Spleen (tissue), 11 donors: ENCODE measurements around the gene IGSF9B. TPM values are rescaled to one million over a fixed set of nuclear protein-coding genes. Genes with fewer than 3 reads are reported as not detected.

Experiments
- DNase-seq: peaks from one replicate; pipeline ENCODE4 v3.0.0-alpha.2; 2020
- H3K27ac ChIP-seq, 8 donors: fragments of 200-600 bp; sonication (generic) in 7 of 8; 1 replicate in 4 of 8; 2 replicates in 4 of 8; pipeline versions ENCODE4 v1.5.0 to v1.8.0; 2016 to 2021; ENCODE audit warnings: inconsistent platforms in 4 of 8, mild to moderate bottlenecking in 4 of 8, moderate library complexity in 1 of 8
- H3K27me3 ChIP-seq, 7 donors: fragments of 200-600 bp; sonication (generic) in 6 of 7; replicated peaks in 1 of 7; 1 replicate in 4 of 7; 2 replicates in 3 of 7; pipeline versions ENCODE4 v1.5.0 to v1.8.0; 2016 to 2021; ENCODE audit warnings: inconsistent platforms in 3 of 7, mild to moderate bottlenecking in 1 of 7
- H3K36me3 ChIP-seq, 6 donors: fragments of 200-600 bp; sonication (generic) in 5 of 6; 1 replicate in 4 of 6; 2 replicates in 2 of 6; pipeline versions ENCODE4 v1.5.0 to v1.8.0; 2016 to 2021; ENCODE audit warnings: inconsistent platforms in 2 of 6
- H3K4me1 ChIP-seq, 6 donors: fragments of 200-600 bp; sonication (generic) in 5 of 6; 1 replicate in 3 of 6; 2 replicates in 3 of 6; pipeline versions ENCODE4 v1.5.0 to v1.8.0; 2016 to 2021; ENCODE audit warnings: inconsistent platforms in 3 of 6
- H3K4me3 ChIP-seq, 8 donors: fragments of 200-600 bp; sonication (generic) in 7 of 8; 1 replicate in 4 of 8; 2 replicates in 4 of 8; pipeline versions ENCODE4 v1.5.0 to v1.8.0; 2016 to 2021; ENCODE audit warnings: inconsistent platforms in 4 of 8, mild to moderate bottlenecking in 4 of 8, moderate library complexity in 2 of 8
- H3K9me3 ChIP-seq, 8 donors: fragments of 200-600 bp; sonication (generic) in 7 of 8; 1 replicate in 4 of 8; 2 replicates in 4 of 8; pipeline versions ENCODE4 v1.5.0 to v1.8.0; 2016 to 2021; ENCODE audit warnings: inconsistent platforms in 4 of 8
- POLR2A ChIP-seq, 3 donors: fragments of 450-650 bp; IDR thresholded peaks; one replicate each; pipeline ENCODE4 v1.5.1; 2017; ENCODE audit warnings: antibody characterized with exemption in 3 of 3, mild to moderate bottlenecking in 1 of 3
- POLR2AphosphoS5 ChIP-seq, 3 donors: sonication (generic); formaldehyde crosslinking; IDR thresholded peaks; one replicate each; pipeline ENCODE4 v1.5.1; 2017; ENCODE audit warnings: antibody characterized with exemption in 3 of 3
- WGBS, 5 donors: extraction: QIAGEN DNeasy Blood & Tissue Kit in 3 of 5; methylation state at CpG; one replicate each; pipeline versions ENCODE4 v1.1.5 to v1.1.7; 2013 to 2018; 5-methylcytosine and 5-hydroxymethylcytosine counted together
- intact Hi-C: fragments of 100-400 bp; cut with DNase I; formaldehyde crosslinking; loops from one replicate; pipeline ENCODE4 v1.15.0; 2023; ENCODE audit warnings: low total_unique reads
- polyA plus RNA-seq, 3 donors: library from polyadenylated mRNA; stranded (reverse); fragments of 200-250 nt; gene quantifications; one replicate each; pipeline ENCODE4 v1.2.1, GENCODE V29; 2013
- total RNA-seq, 7 donors: library from RNA; depleted of rRNA in 3 of 7; stranded (reverse); fragments of >200 nt in 3 of 7; fragmentation: NEBNext Ultra II Directional in 4 of 7; extraction: Animal tissue kit (Norgen Biotek cat#: 25700) in 4 of 7; gene quantifications; one replicate each; pipeline versions ENCODE4 v1.1.0 to v1.2.1, GENCODE V29; 2016 to 2021
- TF ChIP-seq, protein P1 (sequence below), 11 experiments: fragments of 200-600 bp in 7 of 11; fragments of 450-650 bp in 4 of 11; sonication (generic) in 4 of 11; IDR thresholded peaks in 8 of 11; conservative IDR thresholded peaks in 3 of 11; 1 replicate in 7 of 11; 2 replicates in 4 of 11; pipeline versions ENCODE4 v1.4.0 to v1.8.0; 2016 to 2021; ENCODE audit warnings: antibody characterized with exemption in 11 of 11, inconsistent platforms in 4 of 11, mild to moderate bottlenecking in 1 of 11
- donor health status: healthy with polysubstance abuse.
- donor health status: DM: no; HTN: no; CAD: no; lungs with moderate emphysema.
- donor health status: DM: no; HTN: no; CAD: no.
- donor health status: Bipolar disorder and iron deficiency.
- donor health status: healthy.
- donor health status: DM: no; HTN: no; CAD: no.
- donor health status: DM: yes; HTN: yes; CAD: no.

The IGSF9B gene
- total and polyA plus RNA-seq, 10 donors = 0.50 to 11.2 (median 3.9) TPM

DNA sequence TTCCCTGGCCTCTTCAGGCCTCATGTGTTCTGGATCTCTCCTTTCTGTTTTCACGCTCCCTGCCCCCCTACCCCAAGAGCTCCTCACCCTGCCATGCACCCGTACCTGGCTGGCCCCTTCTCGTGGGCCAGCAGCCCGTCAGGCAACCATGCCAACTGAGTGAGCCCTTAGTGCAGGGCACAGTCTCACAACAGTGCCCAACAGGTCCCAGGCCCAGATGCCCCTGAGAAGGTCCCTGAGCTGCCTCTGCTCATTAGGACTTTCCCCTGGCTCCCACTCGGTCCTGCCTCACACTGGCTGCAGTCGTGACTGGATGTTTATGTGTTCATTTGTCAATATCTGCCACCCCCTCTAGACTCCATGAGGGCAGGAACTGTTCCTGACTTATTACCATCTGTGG is 44.8 kb upstream of the IGSF9B start:
- WGBS, 5 donors = 80 to 87% (median 84%) methylated on average over 6 of the region's 6 CpGs
- Histone ChIP-seq H3K27ac (no peak overlapping the region), H3K27me3 (peaks cover 0 to 4% (median 0%) of the 10 kb centered on the region in 7 donors), H3K4me3 (no peak overlapping the region), H3K4me1 (peaks cover 0 to 15% (median 2%) of the 10 kb centered on the region in 6 donors), H3K9me3 (no peaks in the 10 kb centered on the region), H3K36me3 (no peaks in the 10 kb centered on the region)
- peak; percentile 59 for DNase-seq
- TF ChIP-seq, protein P1, sequence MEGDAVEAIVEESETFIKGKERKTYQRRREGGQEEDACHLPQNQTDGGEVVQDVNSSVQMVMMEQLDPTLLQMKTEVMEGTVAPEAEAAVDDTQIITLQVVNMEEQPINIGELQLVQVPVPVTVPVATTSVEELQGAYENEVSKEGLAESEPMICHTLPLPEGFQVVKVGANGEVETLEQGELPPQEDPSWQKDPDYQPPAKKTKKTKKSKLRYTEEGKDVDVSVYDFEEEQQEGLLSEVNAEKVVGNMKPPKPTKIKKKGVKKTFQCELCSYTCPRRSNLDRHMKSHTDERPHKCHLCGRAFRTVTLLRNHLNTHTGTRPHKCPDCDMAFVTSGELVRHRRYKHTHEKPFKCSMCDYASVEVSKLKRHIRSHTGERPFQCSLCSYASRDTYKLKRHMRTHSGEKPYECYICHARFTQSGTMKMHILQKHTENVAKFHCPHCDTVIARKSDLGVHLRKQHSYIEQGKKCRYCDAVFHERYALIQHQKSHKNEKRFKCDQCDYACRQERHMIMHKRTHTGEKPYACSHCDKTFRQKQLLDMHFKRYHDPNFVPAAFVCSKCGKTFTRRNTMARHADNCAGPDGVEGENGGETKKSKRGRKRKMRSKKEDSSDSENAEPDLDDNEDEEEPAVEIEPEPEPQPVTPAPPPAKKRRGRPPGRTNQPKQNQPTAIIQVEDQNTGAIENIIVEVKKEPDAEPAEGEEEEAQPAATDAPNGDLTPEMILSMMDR (IDR thresholded peaks at IDR 0.05 in 8 of 11, conservative IDR thresholded peaks at IDR 0.05 in 3 of 11) = no peak
- TF ChIP-seq POLR2A (IDR thresholded peaks at IDR 0.05) (no peak), POLR2AphosphoS5 (IDR thresholded peaks at IDR 0.05) (no peak)
- intact Hi-C loops = no loop called here

DNA sequence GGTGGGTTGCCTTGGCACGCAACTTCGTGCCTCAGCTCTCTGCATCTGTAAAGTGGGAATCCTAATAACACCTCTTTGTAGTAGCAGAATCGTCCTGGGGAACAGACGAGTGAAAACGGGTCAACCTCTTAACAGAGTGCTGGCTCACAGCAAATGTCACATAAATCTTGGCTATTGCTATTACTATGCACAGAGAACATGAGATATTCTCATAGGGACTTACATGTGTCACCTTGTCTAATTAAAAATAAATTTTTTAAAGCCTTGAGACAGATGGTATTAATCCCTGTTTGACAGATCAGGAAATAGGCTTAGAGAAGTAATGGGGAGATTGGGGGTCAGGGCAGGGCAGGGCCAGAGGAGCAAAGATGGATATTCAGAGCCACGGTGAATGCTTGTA is 44.3 kb upstream of the IGSF9B start:
- no peaks in the 10 kb centered on the region for H3K36me3 ChIP-seq
- no peak for TF ChIP-seq POLR2AphosphoS5 (IDR thresholded peaks at IDR 0.05)
- TF ChIP-seq, protein P1 (IDR thresholded peaks at IDR 0.05 in 8 of 11, conservative IDR thresholded peaks at IDR 0.05 in 3 of 11) = no peak
- TF ChIP-seq POLR2A (IDR thresholded peaks at IDR 0.05) = no peak
- peaks cover 0 to 4% (median 0%) of the 10 kb centered on the region in 7 donors for H3K27me3 ChIP-seq
- no peaks in the 10 kb centered on the region for H3K9me3 ChIP-seq
- H3K27ac ChIP-seq = no peak overlapping the region
- no peak overlapping the region for H3K4me3 ChIP-seq
- H3K4me1 ChIP-seq = peaks cover 0 to 15% (median 2%) of the 10 kb centered on the region in 6 donors
- intact Hi-C loops = no loop called here
- WGBS, 5 donors = 74 to 79% (median 78%) methylated on average over 6 of the region's 6 CpGs
- DNase-seq = no peak

DNA sequence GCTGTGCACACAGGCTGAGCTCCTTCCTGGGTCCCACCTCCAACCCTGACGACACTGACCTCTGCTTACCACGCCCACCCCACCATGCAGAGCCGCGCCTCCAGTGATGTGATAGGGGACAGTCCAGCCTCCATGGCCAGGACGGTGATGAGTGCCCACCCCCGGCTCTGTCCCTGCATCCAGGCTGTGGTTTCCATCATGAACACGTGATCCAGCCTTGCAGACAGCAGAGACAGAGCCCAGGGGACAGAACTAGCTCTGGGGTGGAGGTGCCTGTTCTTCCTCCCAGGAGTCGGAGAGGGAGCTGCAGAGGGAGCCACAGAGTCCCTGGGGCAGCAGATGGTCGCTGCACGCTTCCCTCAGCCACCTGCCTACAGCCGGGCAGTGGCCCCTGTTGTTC is 42.6 kb upstream of the IGSF9B start:
- intact Hi-C loops = no loop called here
- H3K27me3 ChIP-seq = peaks cover 0 to 10% (median 0%) of the 10 kb centered on the region in 7 donors
- no peaks in the 10 kb centered on the region for H3K36me3 ChIP-seq
- H3K27ac ChIP-seq = no peak overlapping the region
- no peak overlapping the region for H3K4me3 ChIP-seq
- peaks cover 0 to 11% (median 2%) of the 10 kb centered on the region in 6 donors for H3K4me1 ChIP-seq
- TF ChIP-seq POLR2A (IDR thresholded peaks at IDR 0.05) (no peak), POLR2AphosphoS5 (IDR thresholded peaks at IDR 0.05) (no peak)
- TF ChIP-seq, protein P1 (IDR thresholded peaks at IDR 0.05 in 8 of 11, conservative IDR thresholded peaks at IDR 0.05 in 3 of 11) = no peak
- no peaks in the 10 kb centered on the region for H3K9me3 ChIP-seq
- 65 to 85% (median 73%) methylated on average over 11 of the region's 11 CpGs for WGBS, 5 donors
- DNase-seq = peak; percentile 51

DNA sequence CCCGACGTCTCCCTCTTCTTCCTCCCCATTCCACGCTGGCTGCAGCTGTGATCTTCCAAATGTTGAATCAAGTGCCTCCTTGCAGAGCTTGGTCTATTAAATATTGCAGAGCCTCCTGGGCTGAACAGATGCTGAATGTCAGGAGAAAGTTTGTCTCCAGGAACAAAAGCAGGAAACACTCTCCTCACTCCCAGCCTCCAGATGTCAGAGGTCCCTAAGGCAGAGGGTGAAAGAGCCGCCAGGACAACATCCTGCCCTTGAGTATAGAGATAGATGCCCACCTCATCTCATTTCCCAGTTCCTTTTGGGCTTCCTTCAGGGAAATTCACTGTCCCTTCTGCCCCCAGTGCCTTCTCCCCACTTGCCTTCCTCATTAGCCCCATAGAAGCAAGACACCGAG is 40.8 kb upstream of the IGSF9B start:
- intact Hi-C loops = no loop called here
- Histone ChIP-seq H3K4me1 (peaks cover 0 to 6% (median 2%) of the 10 kb centered on the region in 6 donors), H3K4me3 (no peak overlapping the region), H3K27me3 (peaks cover 0 to 24% (median 0%) of the 10 kb centered on the region in 7 donors), H3K36me3 (no peaks in the 10 kb centered on the region), H3K9me3 (no peaks in the 10 kb centered on the region), H3K27ac (no peak overlapping the region)
- DNase-seq = no peak
- TF ChIP-seq, protein P1 (IDR thresholded peaks at IDR 0.05 in 8 of 11, conservative IDR thresholded peaks at IDR 0.05 in 3 of 11) = no peak
- TF ChIP-seq POLR2A (IDR thresholded peaks at IDR 0.05) = no peak
- TF ChIP-seq POLR2AphosphoS5 (IDR thresholded peaks at IDR 0.05) = no peak
- WGBS, 5 donors = 55 to 67% (median 64%) methylated on average over 5 of the region's 5 CpGs
